OCI-LY3 (cell line): ENCODE data around the gene NUDCD3.
A peak's percentile ranks its signal among the peaks of the same experiment; 100 is the strongest.

Source experiments
- H2AFZ ChIP-seq: fragments of 200-600, 300-600 bp; shearing (Covaris generic); 2 replicates; pipeline ENCODE4 v1.6.0; 2014; ENCODE audit warnings: antibody characterized with exemption, low read depth, low read length
- H3K27ac ChIP-seq: fragments of 200-600, 300-600 bp; sonication (generic); 2 replicates; pipeline ENCODE4 v1.5.1; 2014; ENCODE audit warnings: mild to moderate bottlenecking, low read length, moderate library complexity, mixed read lengths
- H3K27me3 ChIP-seq: fragments of 200-600, 300-600 bp; sonication (generic); 2 replicates; pipeline ENCODE4 v1.6.1; 2014; ENCODE audit warnings: low read depth, low read length, mixed read lengths
- H3K36me3 ChIP-seq: fragments of 200-600, 300-600 bp; sonication (generic); replicated peaks from 2 replicates; pipeline ENCODE3; 2014; ENCODE audit warnings: low read depth, low read length, mixed read lengths
- H3K4me1 ChIP-seq: fragments of 300-600, 200-600 bp; sonication (generic); 2 replicates; pipeline ENCODE4 v1.6.1; 2014; ENCODE audit warnings: low read length, mixed read lengths
- H3K4me2 ChIP-seq: fragments of 200-600, 300-600 bp; sonication (generic); 2 replicates; pipeline ENCODE4 v1.6.1; 2014; ENCODE audit warnings: low read length, mixed read lengths
- H3K4me3 ChIP-seq: fragments of 300-600, 200-600 bp; sonication (generic); 2 replicates; pipeline ENCODE4 v1.5.1; 2014; ENCODE audit warnings: antibody characterized with exemption, mild to moderate bottlenecking, low read length, moderate library complexity
- H3K79me2 ChIP-seq: fragments of 300-600, 200-600 bp; shearing (Covaris generic); 2 replicates; pipeline ENCODE4 v1.6.1; 2014; ENCODE audit warnings: mild to moderate bottlenecking, low read length, mixed read lengths
- H3K9ac ChIP-seq: fragments of 300-600, 200-600 bp; shearing (Covaris generic); 2 replicates; pipeline ENCODE4 v1.6.0; 2014; ENCODE audit warnings: mild to moderate bottlenecking, low read length, moderate library complexity
- H3K9me3 ChIP-seq: fragments of 200-600, 300-600 bp; shearing (Covaris generic); 2 replicates; pipeline ENCODE4 v1.6.1; 2014; ENCODE audit warnings: low read length, mixed read lengths; ENCODE audit not compliant: insufficient read depth
- H4K20me1 ChIP-seq: fragments of 200-600, 300-600 bp; sonication (generic); 2 replicates; pipeline ENCODE4 v1.6.1; 2016; ENCODE audit warnings: low read length, mixed read lengths; ENCODE audit not compliant: insufficient read depth
- EZH2phosphoT487 ChIP-seq: fragments of 200-600 bp; shearing (Covaris generic); IDR thresholded peaks from 2 replicates; pipeline ENCODE4 v1.6.1; 2018; ENCODE audit warnings: antibody characterized with exemption, mixed run types, low read depth
- TF ChIP-seq, protein P1 (sequence below): fragments of 200-600, 300-600 bp; sonication (generic); IDR thresholded peaks from 2 replicates; pipeline ENCODE4 v1.5.1; 2014; ENCODE audit warnings: antibody characterized with exemption, low read length, low read depth

Gene NUDCD3

DNA sequence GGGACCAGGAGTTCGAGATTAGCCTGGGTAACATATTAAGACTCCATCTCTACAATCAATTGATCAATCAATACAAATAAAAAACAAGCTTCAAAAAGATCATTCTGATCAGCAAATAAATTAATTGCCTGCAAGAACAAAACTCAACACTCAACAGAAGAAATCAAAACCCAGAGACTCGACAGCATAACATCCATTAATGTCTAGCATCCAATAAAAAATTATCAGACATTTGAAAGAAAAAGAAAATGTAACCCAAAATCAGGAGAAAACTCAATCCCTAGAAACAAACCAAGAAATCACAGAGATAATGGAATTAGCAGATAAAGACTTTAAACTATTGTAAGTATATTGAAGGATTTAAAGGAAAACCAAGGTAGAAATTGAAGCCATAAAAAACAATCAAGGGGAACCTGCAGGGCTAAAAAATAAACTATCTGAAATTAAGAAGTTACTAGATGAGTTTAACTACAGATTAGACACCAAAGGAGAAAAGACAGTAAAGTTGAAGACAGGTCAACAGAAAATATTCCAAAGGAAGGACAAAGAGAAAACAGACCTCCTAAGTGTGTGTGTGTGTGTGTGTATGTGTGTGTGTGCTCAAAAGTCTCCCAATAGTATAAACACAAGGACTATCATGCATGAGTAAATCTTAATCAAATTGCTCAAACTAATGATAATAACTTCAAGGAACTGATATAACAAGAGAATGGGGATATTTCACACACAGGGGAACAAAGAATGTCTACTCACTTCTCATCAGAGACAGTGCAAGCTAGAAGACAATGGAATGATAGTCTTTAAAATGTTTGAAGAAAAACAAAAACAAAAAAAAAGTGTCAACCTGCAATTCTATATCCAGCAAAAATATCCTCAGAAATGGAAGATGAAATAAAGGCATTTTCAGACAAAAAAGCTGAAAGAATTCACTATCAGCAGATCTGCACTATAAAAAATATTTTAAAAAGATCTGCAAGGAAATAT, 7.7 kb downstream of the NUDCD3 start:
- Histone ChIP-seq H3K9ac (no peak overlapping the region), H3K4me3 (no peak overlapping the region), H2AFZ (no peak overlapping the region), H4K20me1 (peaks cover 16% of the 10 kb centered on the region), H3K4me1 (no peaks in the 10 kb centered on the region), H3K79me2 (peaks cover 49% of the 10 kb centered on the region), H3K4me2 (no peak overlapping the region), H3K36me3 (peaks cover 73% of the 10 kb centered on the region), H3K27me3 (no peaks in the 10 kb centered on the region), H3K27ac (no peak overlapping the region), H3K9me3 (peaks cover 5% of the 10 kb centered on the region; the same call in 1 of the 2 replicates)
- TF ChIP-seq, protein P1, sequence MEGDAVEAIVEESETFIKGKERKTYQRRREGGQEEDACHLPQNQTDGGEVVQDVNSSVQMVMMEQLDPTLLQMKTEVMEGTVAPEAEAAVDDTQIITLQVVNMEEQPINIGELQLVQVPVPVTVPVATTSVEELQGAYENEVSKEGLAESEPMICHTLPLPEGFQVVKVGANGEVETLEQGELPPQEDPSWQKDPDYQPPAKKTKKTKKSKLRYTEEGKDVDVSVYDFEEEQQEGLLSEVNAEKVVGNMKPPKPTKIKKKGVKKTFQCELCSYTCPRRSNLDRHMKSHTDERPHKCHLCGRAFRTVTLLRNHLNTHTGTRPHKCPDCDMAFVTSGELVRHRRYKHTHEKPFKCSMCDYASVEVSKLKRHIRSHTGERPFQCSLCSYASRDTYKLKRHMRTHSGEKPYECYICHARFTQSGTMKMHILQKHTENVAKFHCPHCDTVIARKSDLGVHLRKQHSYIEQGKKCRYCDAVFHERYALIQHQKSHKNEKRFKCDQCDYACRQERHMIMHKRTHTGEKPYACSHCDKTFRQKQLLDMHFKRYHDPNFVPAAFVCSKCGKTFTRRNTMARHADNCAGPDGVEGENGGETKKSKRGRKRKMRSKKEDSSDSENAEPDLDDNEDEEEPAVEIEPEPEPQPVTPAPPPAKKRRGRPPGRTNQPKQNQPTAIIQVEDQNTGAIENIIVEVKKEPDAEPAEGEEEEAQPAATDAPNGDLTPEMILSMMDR = no peak
- TF ChIP-seq EZH2phosphoT487 = no peak

DNA sequence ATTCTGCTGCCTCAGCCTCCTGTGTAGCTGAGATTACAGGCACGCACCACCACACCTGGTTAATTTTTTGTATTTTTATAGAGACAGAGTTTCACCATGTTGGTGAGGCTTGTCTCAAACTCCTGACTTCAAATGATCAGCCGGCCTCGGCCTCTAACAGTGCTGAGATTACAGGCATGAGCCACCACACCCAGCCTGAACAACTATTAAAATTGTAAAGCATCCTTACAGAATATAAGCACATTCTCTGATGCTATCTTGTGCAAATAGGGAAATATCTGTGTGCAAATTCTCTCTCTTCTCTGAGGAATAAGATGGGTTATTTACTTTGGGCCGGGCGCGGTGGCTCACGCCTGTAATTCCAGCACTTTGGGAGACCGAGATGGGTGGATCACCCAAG, 12.5 kb downstream of the NUDCD3 start:
- Histone ChIP-seq H3K9me3 (no peaks in the 10 kb centered on the region), H3K27ac (no peak overlapping the region), H2AFZ (no peak overlapping the region), H4K20me1 (peaks cover 10% of the 10 kb centered on the region; the same call in 1 of the 2 replicates), H3K9ac (no peak overlapping the region), H3K4me1 (peaks cover 11% of the 10 kb centered on the region), H3K36me3 (peaks cover 67% of the 10 kb centered on the region), H3K4me2 (no peak overlapping the region), H3K27me3 (no peaks in the 10 kb centered on the region), H3K79me2 (peaks cover 29% of the 10 kb centered on the region), H3K4me3 (no peak overlapping the region)
- TF ChIP-seq EZH2phosphoT487 = no peak
- TF ChIP-seq, protein P1 = no peak

DNA sequence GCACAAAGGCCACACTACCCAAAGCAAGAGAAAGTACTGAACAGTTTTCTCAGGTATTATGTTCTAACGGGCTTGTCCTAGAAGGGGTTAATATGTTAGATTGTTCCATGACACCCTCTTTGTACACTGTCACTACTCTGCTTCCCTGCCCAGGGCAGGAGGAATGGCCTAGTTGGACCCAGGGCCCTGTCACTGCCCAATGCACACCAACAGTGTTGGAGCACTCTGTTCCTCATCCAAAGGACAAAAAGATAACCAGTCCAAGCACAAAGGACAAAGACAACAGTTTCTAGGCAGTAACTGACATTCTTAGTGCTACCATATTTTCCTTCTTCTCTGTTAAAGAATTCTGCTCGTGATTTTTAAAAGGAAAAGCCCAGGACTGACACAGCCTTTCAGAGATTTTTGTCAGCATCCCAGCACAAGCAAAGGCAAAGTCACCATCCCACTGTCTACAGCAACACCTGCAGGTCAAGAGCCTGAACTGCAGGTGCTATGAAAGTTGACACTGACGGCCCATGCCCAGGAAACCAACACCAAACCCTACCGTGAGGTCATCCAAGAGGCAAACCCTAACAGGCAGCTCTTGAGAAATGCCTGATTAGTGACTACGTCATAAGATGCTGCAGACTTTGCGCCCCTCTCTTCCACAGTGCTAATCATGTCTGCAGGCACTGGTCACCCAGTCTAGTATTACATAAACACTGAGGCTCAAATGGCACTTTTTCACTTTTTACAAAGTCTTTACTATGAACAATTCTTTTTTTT, 13.2 kb downstream of the NUDCD3 start:
- Histone ChIP-seq H3K9ac (no peak overlapping the region), H3K27me3 (no peaks in the 10 kb centered on the region), H4K20me1 (peaks cover 14% of the 10 kb centered on the region), H2AFZ (no peak overlapping the region), H3K4me2 (no peak overlapping the region), H3K36me3 (peaks cover 62% of the 10 kb centered on the region), H3K27ac (no peak overlapping the region), H3K79me2 (peaks cover 35% of the 10 kb centered on the region), H3K4me3 (no peak overlapping the region), H3K9me3 (no peaks in the 10 kb centered on the region), H3K4me1 (peaks cover 11% of the 10 kb centered on the region)
- TF ChIP-seq, protein P1 = peak; percentile 82
- TF ChIP-seq EZH2phosphoT487 = no peak

DNA sequence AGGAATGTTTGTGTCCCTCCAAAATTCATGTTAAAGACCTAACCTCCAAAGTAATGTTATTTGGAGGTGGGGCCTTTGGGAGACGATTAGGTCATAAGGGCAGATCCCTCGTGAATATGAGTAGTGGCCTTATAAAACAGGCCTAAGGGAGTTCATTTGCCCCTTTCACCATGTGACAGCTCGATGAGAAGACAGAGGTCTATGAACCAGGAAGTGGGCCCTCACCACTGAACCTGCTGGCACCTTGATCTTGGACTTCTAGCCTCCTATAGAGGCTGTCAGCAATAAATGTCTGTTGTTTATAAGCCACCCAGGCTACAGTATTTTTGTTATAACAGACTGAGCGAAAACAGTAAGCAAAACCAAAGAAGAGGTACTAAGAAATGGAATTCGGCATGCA, 14.1 kb downstream of the NUDCD3 start:
- Histone ChIP-seq H3K9ac (no peak overlapping the region), H3K27me3 (no peaks in the 10 kb centered on the region), H3K79me2 (peaks cover 37% of the 10 kb centered on the region), H3K4me1 (peaks cover 11% of the 10 kb centered on the region), H3K4me3 (no peak overlapping the region), H3K4me2 (peak overlapping the region; percentile 22; the same call in 1 of the 2 replicates), H3K27ac (no peak overlapping the region), H3K9me3 (no peaks in the 10 kb centered on the region), H3K36me3 (peaks cover 59% of the 10 kb centered on the region), H2AFZ (no peak overlapping the region), H4K20me1 (peaks cover 16% of the 10 kb centered on the region)
- TF ChIP-seq, protein P1 = no peak
- TF ChIP-seq EZH2phosphoT487 = no peak
